GM12878 (cell line): ENCODE data around the gene PPP1R2. TPM values are rescaled to one million over a fixed set of nuclear protein-coding genes. Genes with fewer than 3 reads are reported as not detected.

Experiments
- ATAC-seq: fragments of 200-7000 bp; cut with Tn5 transposase; 3 replicates; pipeline ENCODE4 v1.9.1; 2020; ENCODE audit warnings: mild to moderate bottlenecking, moderate library complexity
- BruUV-seq: library from RNA; stranded (reverse); fragments of 400-500 nt; replicated peaks from 2 replicates; lab custom pipeline; 2021; lab: Mats Ljungman, UMichigan
- CTCF ChIA-PET: fragments of 300-600 bp; sonication (Branson Sonifier 250); formaldehyde crosslinking; extraction: SDS; loops from one replicate; lab custom pipeline; 2021; ENCODE audit warnings: inconsistent platforms; lab: Yijun Ruan, JAX
- POLR2A ChIA-PET: fragments of 350-600 bp; formaldehyde crosslinking; extraction: SDS; loops from one replicate; lab custom pipeline; 2021; ENCODE audit warnings: inconsistent platforms; lab: Charles Lee
- RAD21 ChIA-PET: fragments of 300-600 bp; sonication (Branson Sonifier 250); formaldehyde crosslinking; loops from one replicate; lab custom pipeline; 2023; ENCODE audit warnings: antibody characterized with exemption; ENCODE audit not compliant: unreplicated experiment; lab: Charles Lee
- SMC1A ChIA-PET: fragments of 300-600 bp; sonication (Branson Sonifier 250); formaldehyde crosslinking; loops from one replicate; lab custom pipeline; 2023; ENCODE audit not compliant: unreplicated experiment, uncharacterized antibody; lab: Charles Lee
- DNase-seq: peaks from one replicate; pipeline ENCODE4 v3.0.0-alpha.2; 2011; ENCODE audit warnings: low read depth, low spot score
- FAIRE-seq: peaks from 3 replicates; lab custom pipeline; 2011; peaks lifted over from hg19 to GRCh38; lab: Jason Lieb, UNC
- H2AFZ ChIP-seq: 2 replicates; pipeline ENCODE4 v1.6.0; 2011; ENCODE audit warnings: low read depth, low read length, control low read depth; ENCODE audit not compliant: control insufficient read depth
- H3K27ac ChIP-seq: 2 replicates; pipeline ENCODE4 v1.5.1; 2011; ENCODE audit warnings: control low read depth; ENCODE audit not compliant: control insufficient read depth, insufficient read depth
- H3K27me3 ChIP-seq, 2 experiments: replicated peaks in 1 of 2; 2 replicates each; pipeline versions ENCODE4 v1.6.0 to v1.6.1; 2011; ENCODE audit warnings: low read length in 1 of 2; ENCODE audit not compliant: control insufficient read depth in 2 of 2, insufficient read depth in 2 of 2
- H3K36me3 ChIP-seq, 2 experiments: 2 replicates each; pipeline ENCODE4 v1.5.1; 2011; ENCODE audit warnings: low read length in 1 of 2; ENCODE audit not compliant: control insufficient read depth in 2 of 2, insufficient read depth in 2 of 2
- H3K4me1 ChIP-seq: 2 replicates; pipeline ENCODE4 v1.6.1; 2011; ENCODE audit warnings: mild to moderate bottlenecking, low read length, moderate library complexity, mixed read lengths; ENCODE audit not compliant: control insufficient read depth, insufficient read depth
- H3K4me2 ChIP-seq: 2 replicates; pipeline ENCODE4 v1.6.0; 2011; ENCODE audit warnings: control low read depth; ENCODE audit not compliant: control insufficient read depth, insufficient read depth
- H3K4me3 ChIP-seq: fragments of 200-600 bp; sonication (generic); 2 replicates; pipeline ENCODE4 v1.5.1; 2016
- H3K79me2 ChIP-seq: 2 replicates; pipeline ENCODE4 v1.6.0; 2011; ENCODE audit warnings: low read length; ENCODE audit not compliant: control insufficient read depth, insufficient read depth
- H3K9ac ChIP-seq: 2 replicates; pipeline ENCODE4 v1.8.0; 2011; ENCODE audit warnings: low read length, control low read depth, mixed read lengths; ENCODE audit not compliant: control insufficient read depth, insufficient read depth
- H3K9me3 ChIP-seq: replicated peaks from 3 replicates; pipeline ENCODE4 v1.5.1; 2011; ENCODE audit warnings: mild to moderate bottlenecking, low read length; ENCODE audit not compliant: control insufficient read depth, insufficient read depth
- H4K20me1 ChIP-seq: 2 replicates; pipeline ENCODE4 v1.6.0; 2011; ENCODE audit not compliant: control insufficient read depth, insufficient read depth
- BMI1 ChIP-seq: fragments of 450-650 bp; IDR thresholded peaks from 2 replicates; pipeline ENCODE4 v1.6.1; 2016; ENCODE audit warnings: mild to moderate bottlenecking, moderate library complexity, borderline replicate concordance
- FOS ChIP-seq: IDR thresholded peaks from 3 replicates; pipeline ENCODE4 v1.6.1; 2011; ENCODE audit warnings: borderline replicate concordance; ENCODE audit not compliant: insufficient read length; ENCODE audit errors: extremely low read depth
- IKZF2 ChIP-seq, 2 experiments: fragments of 450-650 bp; IDR thresholded peaks; 2 replicates each; pipeline ENCODE4 v1.6.1; 2017; ENCODE audit warnings: mild to moderate bottlenecking in 2 of 2, moderate library complexity in 2 of 2
- PBX3 ChIP-seq: IDR thresholded peaks from 2 replicates; pipeline ENCODE4 v1.6.1; 2011; ENCODE audit warnings: mild to moderate bottlenecking, low read depth, low read length, moderate library complexity; ENCODE audit not compliant: insufficient replicate concordance
- SPI1 ChIP-seq: IDR thresholded peaks from 2 replicates; pipeline ENCODE4 v1.6.1; 2011; ENCODE audit warnings: low read depth, mild to moderate bottlenecking, low read length, moderate library complexity, borderline replicate concordance; ENCODE audit not compliant: insufficient read depth
- WGBS: methylation state at CpG from one replicate; pipeline ENCODE4 v1.1.6; 2016; ENCODE audit warnings: low lambda C conversion rate; ENCODE audit not compliant: insufficient replicate concordance, insufficient coverage; ENCODE audit errors: missing lambda C conversion rate; 5-methylcytosine and 5-hydroxymethylcytosine counted together
- in situ Hi-C: fragments of 300-500 bp; cut with MboI; formaldehyde crosslinking; loops from 9 replicates; pipeline ENCODE4 v1.14.3; 2018; ENCODE audit warnings: mixed read lengths
- intact Hi-C: fragments of 100-400 bp; cut with micrococcal nuclease; formaldehyde crosslinking; loops from one replicate; pipeline ENCODE4 v1.14.2; 2022; ENCODE audit not compliant: unreplicated experiment
- polyA plus RNA-seq, 11 experiments: library from polyadenylated mRNA; depleted of rRNA in 4 of 11; unstranded in 6 of 11; stranded (reverse) in 5 of 11; fragments of >200 nt; fragmentation: Nextera tagmentation in 4 of 11; fragmentation: Illumina TruSeq in 1 of 11; extraction: Ambion mirVana in 4 of 11; extraction: Trizol in 1 of 11; gene quantifications; 1 replicate in 1 of 11; 2 replicates in 10 of 11; pipeline versions ENCODE4 v1.2.1 to v1.2.3, GENCODE V29; 2011 to 2016; ENCODE audit warnings: inconsistent platforms in 2 of 11, missing spikeins in 2 of 11, low read depth in 1 of 11
- total RNA-seq, 4 experiments: library from RNA; depleted of rRNA in 3 of 4; stranded (reverse); fragments of >200 nt in 3 of 4; fragmentation: Illumina TruSeq in 1 of 4; extraction: Trizol in 1 of 4; gene quantifications; 2 replicates each; pipeline versions ENCODE4 v1.2.1 to v1.2.3, GENCODE V29; 2013 to 2021
- TF ChIP-seq, protein P1 (sequence below): IDR thresholded peaks from 2 replicates; pipeline ENCODE4 v1.6.1; 2011; ENCODE audit warnings: borderline replicate concordance, low read depth, mild to moderate bottlenecking, moderate library complexity, low read length; ENCODE audit not compliant: insufficient read depth, poor library complexity, severe bottlenecking

The PPP1R2 gene
- total and polyA plus RNA-seq, 10 of the 15 experiments (the other 5 are each of a cell fraction or from before 2014, with no cell fraction given) = 10.5 to 116 (median 46.9) TPM

DNA sequence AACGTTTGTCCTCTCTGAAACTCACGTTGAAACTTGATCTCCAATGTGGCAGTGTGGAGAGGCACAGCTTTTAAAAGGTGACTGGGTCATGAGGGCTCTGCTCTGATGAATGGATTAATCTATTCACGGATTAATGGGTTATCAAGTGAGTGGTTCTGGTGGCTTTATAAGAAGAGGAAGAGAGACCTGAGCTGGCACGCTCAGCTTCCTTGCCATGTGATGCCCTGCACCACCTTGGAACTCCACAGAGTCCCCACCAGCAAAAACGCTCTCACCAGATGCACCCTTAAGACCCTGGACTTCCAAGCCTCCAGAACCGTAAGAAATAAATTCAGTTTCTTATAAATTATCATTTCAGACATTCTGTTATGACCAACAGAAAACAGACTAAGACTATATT lies 2.6 kb downstream of the PPP1R2 start:
- TF ChIP-seq SPI1 = 0 out of 2 replicates have a peak, but pooled peaks have one; percentile 5
- TF ChIP-seq BMI1 = no peak
- no peak for TF ChIP-seq FOS
- no peak for TF ChIP-seq IKZF2 (IDR thresholded peaks at IDR 0.05)
- TF ChIP-seq, protein P1, sequence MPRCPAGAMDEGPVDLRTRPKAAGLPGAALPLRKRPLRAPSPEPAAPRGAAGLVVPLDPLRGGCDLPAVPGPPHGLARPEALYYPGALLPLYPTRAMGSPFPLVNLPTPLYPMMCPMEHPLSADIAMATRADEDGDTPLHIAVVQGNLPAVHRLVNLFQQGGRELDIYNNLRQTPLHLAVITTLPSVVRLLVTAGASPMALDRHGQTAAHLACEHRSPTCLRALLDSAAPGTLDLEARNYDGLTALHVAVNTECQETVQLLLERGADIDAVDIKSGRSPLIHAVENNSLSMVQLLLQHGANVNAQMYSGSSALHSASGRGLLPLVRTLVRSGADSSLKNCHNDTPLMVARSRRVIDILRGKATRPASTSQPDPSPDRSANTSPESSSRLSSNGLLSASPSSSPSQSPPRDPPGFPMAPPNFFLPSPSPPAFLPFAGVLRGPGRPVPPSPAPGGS = no peak
- TF ChIP-seq PBX3 = no peak
- Histone ChIP-seq H3K27me3 (no peaks in the 10 kb centered on the region), H4K20me1 (no peaks in the 10 kb centered on the region), H3K27ac (peak overlapping the region; percentile 60), H3K9me3 (no peaks in the 10 kb centered on the region), H3K4me2 (peak overlapping the region; percentile 91), H3K79me2 (peaks cover 75% of the 10 kb centered on the region), H3K9ac (peak overlapping the region; percentile 68), H3K4me1 (peaks cover 7% of the 10 kb centered on the region), H3K4me3 (peak overlapping the region; percentile 77), H2AFZ (no peak overlapping the region), H3K36me3 (no peaks in the 10 kb centered on the region)
- ChIA-PET POLR2A (interaction anchor here (0.7 to 3.2 kb wide), 3 partner anchors 10 to 413 kb away, joined by 4 to 19 read pairs (median 6); no protein-coding TSS in a partner anchor), CTCF (interaction anchor here (0.6 to 4.6 kb wide), 5 partner anchors 10 to 374 kb away, joined by 3 to 51 read pairs (median 8); partner anchors contain the start of gene XXYLT1), SMC1A (interaction anchor here (3.0 kb wide), 1 partner anchor 10 kb away, joined by 22 read pairs; no protein-coding TSS in a partner anchor), RAD21 (interaction anchor here (0.6 to 6.8 kb wide), 2 partner anchors 22 to 270 kb away, joined by 4 to 60 read pairs; partner anchors contain the start of gene XXYLT1)
- in situ Hi-C loops = loop anchor here (25.0 kb wide), 1 partner anchor 403 kb away; no protein-coding TSS in a partner anchor
- no peak for FAIRE-seq
- 5% methylated on average over 6 of the region's 6 CpGs for WGBS
- BruUV-seq = no TSS peak
- intact Hi-C loops = loop anchor here (5.0 kb wide), 1 partner anchor 362 kb away; no protein-coding TSS in a partner anchor
- peak; percentile 10 for ATAC-seq
- no peak for DNase-seq
